ENCODE results near the gene IKZF1.

The IKZF1 gene

GRCh38 chr7:50304129-50304910, at the start of gene IKZF1:
TSS of gene IKZF1 (plus strand) at chr7:50304716. CDS start at chr7:50319062, 14,346 bp downstream.
- peak; percentile 30 for DNase-seq

GRCh38 chr7:50261593-50261992, 42.9 kb upstream of the IKZF1 start:
- DNase-seq: no peak

GRCh38 chr7:50262446-50262845, 42.1 kb upstream of the IKZF1 start:
- DNase-seq: no peak

- no peak for DNase-seq
These were observed 41.4 kb upstream of the IKZF1 start for GRCh38 chr7:50262916-50263690.

GRCh38 chr7:50264908-50265307, 39.6 kb upstream of the IKZF1 start:
- DNase-seq: no peak

- no peak for DNase-seq
These were observed 38.4 kb upstream of the IKZF1 start for GRCh38 chr7:50265968-50266634.

GRCh38 chr7:50266635-50267386, 37.7 kb upstream of the IKZF1 start:
- no peak for DNase-seq

GRCh38 chr7:50267525-50268041, 36.9 kb upstream of the IKZF1 start:
- DNase-seq: no peak

GRCh38 chr7:50268223-50268622, 36.3 kb upstream of the IKZF1 start:
- no peak for DNase-seq

GRCh38 chr7:50268990-50269389, 35.5 kb upstream of the IKZF1 start:
- DNase-seq: no peak

- no peak for DNase-seq
These were observed 33.9 kb upstream of the IKZF1 start for GRCh38 chr7:50270531-50271018.

GRCh38 chr7:50272808-50273207, 31.7 kb upstream of the IKZF1 start:
- no peak for DNase-seq

- no peak for DNase-seq
These were observed 31.2 kb upstream of the IKZF1 start for GRCh38 chr7:50273301-50273700.

- no peak for DNase-seq
These were observed 30.6 kb upstream of the IKZF1 start for GRCh38 chr7:50273870-50274269.

GRCh38 chr7:50274361-50274760, 30.2 kb upstream of the IKZF1 start:
- no peak for DNase-seq

- DNase-seq: no peak
These were observed 29.1 kb upstream of the IKZF1 start for GRCh38 chr7:50275430-50275829.

- no peak for DNase-seq
These were observed 28.0 kb upstream of the IKZF1 start for GRCh38 chr7:50276483-50276882.

GRCh38 chr7:50278120-50278519, 26.4 kb upstream of the IKZF1 start:
- no peak for DNase-seq

- no peak for DNase-seq
These were observed 22.7 kb upstream of the IKZF1 start for GRCh38 chr7:50281680-50282445.

GRCh38 chr7:50282813-50283605, 21.5 kb upstream of the IKZF1 start:
- no peak for DNase-seq

GRCh38 chr7:50283731-50284130, 20.8 kb upstream of the IKZF1 start:
- no peak for DNase-seq
